ENCODE measurements around the gene ATP5PF.
"Not testable (repeated sequence)": the region's sequence is repeated elsewhere in the genome, so short reads cannot be mapped to it uniquely, and the experiment has no call there.

Gene ATP5PF

DNA sequence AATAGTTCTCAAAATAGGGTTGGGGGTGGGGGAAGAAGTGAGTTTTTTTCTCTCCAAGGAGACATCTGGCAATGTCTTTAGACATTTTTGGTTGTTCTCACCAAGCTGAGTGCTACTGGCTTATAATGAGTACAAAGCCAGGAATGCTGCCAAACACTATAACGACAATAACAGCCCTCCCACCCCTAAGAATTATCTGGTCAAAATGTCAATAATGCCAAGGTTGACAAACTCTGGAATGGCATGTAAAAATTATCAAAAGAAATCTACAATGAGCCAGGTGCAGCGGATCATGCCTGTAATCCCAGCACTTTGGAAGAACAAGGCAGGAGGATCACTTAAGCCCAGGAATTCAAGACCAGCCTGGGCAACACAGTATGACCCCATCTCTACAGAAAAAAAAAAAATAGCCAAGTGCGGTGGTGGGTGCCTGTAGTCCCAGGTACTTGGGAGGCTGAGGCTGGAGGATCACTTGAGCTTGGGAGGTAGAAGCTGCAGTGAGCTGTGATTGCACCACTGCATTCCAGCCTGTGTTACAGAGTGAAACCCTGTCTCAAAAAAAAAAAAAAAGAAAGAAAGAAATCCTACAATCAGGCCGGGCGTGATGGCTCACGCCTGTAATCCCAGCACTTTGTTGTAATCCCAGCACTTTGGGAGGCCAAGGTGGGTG, 2.5 kb downstream of the ATP5PF start:
- FAIRE-seq (no peak), DNase-seq (ENCODE audit: extremely low spot score, insufficient read length, low read depth) (no peak)

DNA sequence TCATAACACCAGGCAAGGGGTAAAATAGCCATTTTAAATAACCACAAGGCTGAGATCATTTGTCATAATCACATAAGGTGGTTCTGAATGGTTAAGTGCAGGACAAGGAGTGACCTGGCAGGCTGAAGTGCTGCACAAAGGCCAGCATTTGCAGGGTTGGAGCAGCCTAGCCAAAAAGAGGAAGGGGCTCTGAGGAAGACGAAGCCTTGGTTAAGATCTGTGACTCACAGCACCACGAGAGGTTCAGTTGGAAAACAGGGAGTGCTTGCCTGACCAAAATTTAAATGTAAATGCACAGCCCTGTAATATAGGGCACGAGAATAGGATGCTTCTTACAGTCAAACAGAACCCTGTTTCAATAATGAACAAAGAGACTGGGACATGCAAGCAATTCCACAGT, 12.1 kb downstream of the ATP5PF start:
- FAIRE-seq: no peak
- no peak for DNase-seq (ENCODE audit: extremely low spot score, insufficient read length, low read depth)

DNA sequence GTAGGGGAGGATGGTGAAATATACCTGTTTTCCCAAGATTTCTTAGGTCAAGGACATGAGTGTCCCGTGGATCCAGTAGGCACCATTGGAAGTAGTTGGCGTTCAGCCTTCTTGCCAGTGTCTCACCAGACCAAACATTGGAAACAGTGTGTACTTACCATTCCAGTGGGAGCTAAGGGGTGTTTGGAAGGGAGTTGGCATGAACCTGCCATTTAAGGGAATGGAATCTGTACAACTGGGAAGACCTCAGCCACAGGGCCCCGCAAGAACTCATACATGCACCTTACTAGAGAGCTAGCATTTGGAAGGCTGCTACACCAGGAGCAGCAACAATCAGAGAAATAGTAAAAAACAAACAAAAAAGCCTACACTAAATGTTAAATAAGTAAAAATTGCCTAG, 12.7 kb downstream of the ATP5PF start:
- FAIRE-seq (no peak), DNase-seq (ENCODE audit: extremely low spot score, insufficient read length, low read depth) (no peak)

DNA sequence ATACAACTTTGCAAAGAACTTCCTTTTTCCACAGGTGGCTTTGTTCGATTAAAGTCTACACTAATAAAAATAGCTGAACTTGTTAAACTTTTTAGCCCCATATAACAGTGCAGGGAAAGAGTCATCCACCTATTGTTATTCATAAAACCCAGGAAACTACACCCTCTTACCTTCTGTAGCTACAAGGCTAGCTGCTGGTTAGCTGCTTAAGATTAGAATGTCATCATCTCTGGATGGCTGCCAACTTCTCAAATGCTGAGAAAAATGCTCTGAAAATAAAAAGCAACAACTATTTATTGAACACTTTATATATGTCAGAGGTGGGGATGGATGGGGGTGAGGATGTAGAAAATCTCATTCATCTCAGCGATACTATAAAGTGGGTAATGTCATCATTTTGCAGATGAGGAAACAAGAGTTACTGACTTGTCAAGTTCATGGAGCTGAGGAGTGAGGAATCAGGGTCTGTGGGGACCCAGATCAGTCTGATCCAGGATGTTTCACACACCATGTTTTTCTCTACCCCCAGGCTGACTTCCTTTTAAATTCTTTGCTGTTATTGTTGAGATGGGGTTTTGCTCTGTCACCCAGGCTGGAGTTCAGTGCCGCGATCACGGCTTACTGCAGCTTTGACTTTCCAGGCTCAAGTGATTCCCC, 17.1 kb downstream of the ATP5PF start:
- FAIRE-seq (no peak), DNase-seq (ENCODE audit: extremely low spot score, insufficient read length, low read depth) (no peak)

DNA sequence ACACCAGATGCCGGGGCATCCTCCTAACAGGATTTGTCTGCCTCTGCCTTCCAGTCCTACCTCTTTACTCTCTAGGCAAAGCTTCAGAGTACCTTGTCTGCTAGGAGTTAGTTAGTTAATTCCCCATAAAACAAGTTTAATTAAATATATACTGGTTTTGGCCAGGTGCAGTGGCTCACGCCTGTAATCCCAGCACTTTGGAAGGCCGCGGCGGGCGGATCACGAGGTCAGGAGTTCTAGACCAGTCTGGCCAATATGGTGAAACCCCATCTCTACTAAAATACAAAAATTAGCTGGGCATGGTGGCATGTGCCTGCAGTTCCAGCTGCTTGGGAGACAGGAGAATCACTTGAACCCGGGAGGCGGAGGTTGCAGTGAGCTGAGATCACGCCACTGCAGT, 20.6 kb downstream of the ATP5PF start:
- not testable (repeated sequence) for FAIRE-seq; DNase-seq (ENCODE audit: extremely low spot score, insufficient read length, low read depth)

GRCh38 chr21:25710550-25710949, 24.2 kb downstream of the ATP5PF start:
- FAIRE-seq (no peak), DNase-seq (ENCODE audit: extremely low spot score, insufficient read length, low read depth) (no peak)

DNA sequence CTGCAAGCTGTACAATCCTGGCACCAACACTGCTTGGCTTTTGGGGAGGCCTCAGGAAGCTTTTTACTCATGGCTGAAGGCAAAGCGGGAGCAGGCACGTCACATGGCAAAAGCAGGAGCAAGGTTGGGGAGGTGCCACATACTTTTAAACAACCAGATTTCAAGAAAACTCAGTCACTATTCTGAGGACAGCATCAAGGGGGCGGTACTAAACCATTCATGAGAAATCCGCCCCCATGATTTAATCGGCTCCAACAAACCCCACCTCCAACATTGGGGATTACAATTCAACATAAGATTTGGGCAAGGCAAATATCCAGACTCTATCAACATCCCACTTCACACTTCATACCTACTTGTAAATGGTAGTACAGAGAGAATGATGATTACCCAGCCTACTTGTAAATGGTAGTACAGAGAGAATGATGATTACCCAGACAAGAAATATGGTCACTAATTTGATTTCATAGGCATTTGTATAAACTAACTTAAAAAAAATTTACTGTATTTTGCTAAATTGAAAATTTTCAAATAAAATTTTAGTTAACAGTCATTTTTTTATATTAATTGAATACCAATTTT, 24.9 kb downstream of the ATP5PF start:
- no peak for FAIRE-seq

GRCh38 chr21:25708467-25709065, 26.1 kb downstream of the ATP5PF start:
- FAIRE-seq (peak; percentile 67), DNase-seq (ENCODE audit: extremely low spot score, insufficient read length, low read depth) (peak; percentile 28)

More for the DNA sequence above, 24.9 kb downstream of the ATP5PF start:
- no peak for DNase-seq (ENCODE audit: extremely low spot score, insufficient read length, low read depth)

DNA sequence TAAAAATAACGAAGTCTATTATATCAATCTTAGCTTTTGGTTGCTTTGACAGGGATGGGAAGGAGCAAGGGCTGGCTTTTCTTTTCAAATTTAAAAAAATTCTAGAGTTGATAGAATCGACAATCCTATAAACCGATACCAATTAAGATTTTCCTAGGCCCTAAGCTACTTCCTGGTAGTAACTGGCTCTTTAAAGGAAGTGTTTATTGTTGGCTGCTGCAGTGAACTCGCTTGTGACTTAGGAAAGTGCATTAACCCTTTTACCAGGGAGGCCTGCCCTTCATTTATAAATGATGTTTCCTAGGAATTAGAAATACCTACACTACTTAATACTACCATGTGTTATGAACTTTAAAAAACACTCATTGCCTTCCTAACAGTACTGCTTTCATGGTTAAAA, 33.2 kb downstream of the ATP5PF start:
- FAIRE-seq: no peak

GRCh38 chr21:25700741-25701140, 34.0 kb downstream of the ATP5PF start:
- DNase-seq (ENCODE audit: extremely low spot score, insufficient read length, low read depth) (no peak), FAIRE-seq (no peak)

More for the DNA sequence above, 33.2 kb downstream of the ATP5PF start:
- no peak for DNase-seq (ENCODE audit: extremely low spot score, insufficient read length, low read depth)

GRCh38 chr21:25695461-25695860, 39.2 kb downstream of the ATP5PF start:
- DNase-seq (ENCODE audit: extremely low spot score, insufficient read length, low read depth); FAIRE-seq: not testable (repeated sequence)

DNA sequence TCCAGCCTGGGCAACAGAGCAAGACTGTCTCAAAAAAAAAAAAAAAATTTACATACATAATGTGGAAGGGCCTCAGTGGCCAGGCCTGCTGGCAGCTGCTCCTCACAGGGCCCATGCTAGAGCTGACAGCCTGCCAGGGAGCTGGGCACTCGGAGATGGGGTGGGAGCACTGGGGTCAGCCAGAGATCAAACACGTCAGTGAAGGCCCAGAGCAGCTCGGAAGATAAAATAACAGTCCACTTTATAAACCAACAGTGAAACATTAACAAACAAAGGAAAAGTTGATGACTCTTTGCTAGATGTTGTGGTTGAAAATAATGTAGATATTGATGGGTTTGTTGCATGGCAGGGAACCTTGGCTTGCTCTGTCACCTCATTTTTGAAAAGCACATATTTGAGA, 42.7 kb downstream of the ATP5PF start:
- no peak for FAIRE-seq
- no peak for DNase-seq (ENCODE audit: extremely low spot score, insufficient read length, low read depth)

GRCh38 chr21:25689226-25689625, 45.5 kb downstream of the ATP5PF start:
- FAIRE-seq: no peak
- DNase-seq (ENCODE audit: extremely low spot score, insufficient read length, low read depth): no peak

DNA sequence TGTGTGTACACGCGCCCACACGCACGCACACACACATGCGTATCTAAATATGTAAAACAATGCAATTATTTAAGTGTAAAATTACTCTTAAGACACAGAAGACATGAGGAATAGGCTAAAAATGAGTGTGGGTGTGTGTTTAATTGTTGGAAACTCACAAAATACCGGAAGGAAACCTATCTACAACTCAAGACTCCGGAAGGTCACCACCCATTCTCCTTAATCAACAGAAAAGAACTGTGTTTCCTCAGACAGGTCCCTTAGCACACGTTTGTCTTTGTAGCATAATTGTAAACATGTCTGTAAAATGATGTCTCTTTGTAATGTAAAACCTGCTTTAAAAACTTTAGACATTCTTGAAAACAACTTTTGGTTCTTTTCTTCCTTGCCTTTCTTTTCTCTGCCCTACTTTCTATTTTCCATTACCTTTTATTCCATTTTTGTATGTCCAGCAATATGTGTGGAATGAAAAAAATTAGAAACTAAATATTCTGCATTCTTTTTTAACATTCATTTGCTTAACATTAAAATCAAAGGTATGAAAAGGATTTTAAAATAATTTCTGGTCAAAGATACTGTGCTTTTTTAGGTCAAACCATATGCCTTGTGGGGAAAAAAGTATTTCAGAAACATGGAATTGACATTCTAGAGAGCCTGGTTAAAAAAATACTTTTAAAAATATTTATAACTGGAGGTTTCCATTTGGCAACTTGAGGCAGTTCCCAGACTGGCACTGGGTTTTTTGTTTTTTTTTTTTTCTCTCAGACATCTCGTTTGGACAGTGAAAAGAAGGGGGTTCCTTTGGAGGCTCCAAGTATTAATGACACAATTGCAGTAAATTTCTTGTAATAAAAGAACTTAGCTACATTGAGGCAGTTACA, 46.2 kb downstream of the ATP5PF start:
- DNase-seq (ENCODE audit: extremely low spot score, insufficient read length, low read depth) (no peak), FAIRE-seq (no peak)

DNA sequence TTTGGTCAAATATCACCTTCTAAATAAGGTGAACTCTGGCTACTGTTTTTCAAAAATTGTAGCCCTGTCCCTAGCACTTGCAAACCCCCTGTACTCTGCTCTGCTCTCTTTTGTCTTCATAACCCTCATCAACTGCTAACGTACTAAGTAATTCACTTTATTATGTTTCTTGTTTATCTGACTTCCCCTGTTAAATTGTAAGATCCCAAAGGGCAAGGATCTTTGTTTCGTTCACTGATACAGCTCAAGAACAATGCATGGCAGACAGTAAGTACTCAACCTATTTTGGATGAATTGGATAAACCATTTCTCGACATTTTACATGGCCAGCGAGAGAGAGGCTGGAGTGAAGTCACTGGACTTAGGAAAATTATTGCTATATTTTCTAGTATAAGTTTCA, 46.9 kb downstream of the ATP5PF start:
- DNase-seq (ENCODE audit: extremely low spot score, insufficient read length, low read depth) (no peak), FAIRE-seq (no peak)

GRCh38 chr21:25682382-25682781, 52.3 kb downstream of the ATP5PF start:
- FAIRE-seq (no peak), DNase-seq (ENCODE audit: extremely low spot score, insufficient read length, low read depth) (no peak)

DNA sequence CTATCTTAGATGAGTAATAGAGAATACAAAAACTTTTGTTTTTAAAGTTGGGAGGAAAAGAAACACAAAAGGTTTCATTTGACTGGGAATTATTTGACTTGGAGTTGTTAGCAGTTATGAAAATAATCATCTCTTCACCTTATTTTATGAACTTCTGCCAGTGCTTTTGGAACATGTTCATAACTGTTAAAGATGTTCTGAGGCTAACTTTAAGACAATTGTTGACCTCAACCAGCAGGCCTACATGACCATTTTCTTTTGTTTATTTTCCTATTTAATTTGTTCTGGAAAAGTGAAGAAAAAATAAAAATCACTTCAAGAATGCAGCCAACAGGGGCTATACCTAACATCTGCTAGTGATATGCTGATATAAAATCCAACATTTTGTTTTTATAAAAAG, 58.3 kb downstream of the ATP5PF start:
- FAIRE-seq (no peak), DNase-seq (ENCODE audit: extremely low spot score, insufficient read length, low read depth) (no peak)

All from GM18507 (cell line).